Upper lobe of left lung (tissue), 6 donors: Measurements from ENCODE around the gene ATG4B. TPM values are rescaled to one million over a fixed set of nuclear protein-coding genes. Genes with fewer than 3 reads are reported as not detected.

ENCODE experiments used
- ATAC-seq, 2 donors: fragments of 200-7000 bp; cut with Tn5 transposase; one replicate each; pipeline ENCODE4 v1.9.1; 2022; ENCODE audit warnings: mild to moderate bottlenecking in 2 of 2, moderate library complexity in 2 of 2; ENCODE audit not compliant: low FRiP score in 2 of 2
- DNase-seq, 2 donors: peaks; one replicate each; pipeline ENCODE4 v3.0.0-alpha.2; 2019 to 2020
- H3K27ac ChIP-seq, 4 donors: fragments of 200-600 bp; sonication (generic); one replicate each; pipeline ENCODE4 v1.5.1; 2016 to 2019
- H3K27me3 ChIP-seq, 4 donors: fragments of 200-600 bp; sonication (generic); one replicate each; pipeline ENCODE4 v1.5.1; 2017 to 2019
- H3K36me3 ChIP-seq, 4 donors: fragments of 200-600 bp; sonication (generic); one replicate each; pipeline ENCODE4 v1.5.1; 2016 to 2019
- H3K4me1 ChIP-seq, 4 donors: fragments of 200-600 bp; sonication (generic); one replicate each; pipeline ENCODE4 v1.5.1; 2018 to 2019
- H3K4me3 ChIP-seq, 4 donors: fragments of 200-600 bp; sonication (generic); one replicate each; pipeline ENCODE4 v1.5.1; 2017 to 2019; ENCODE audit warnings: mild to moderate bottlenecking in 2 of 4, moderate library complexity in 1 of 4
- H3K9me3 ChIP-seq, 4 donors: fragments of 200-600 bp; sonication (generic); one replicate each; pipeline ENCODE4 v1.5.1; 2018 to 2019
- CTCF ChIP-seq, 6 experiments: fragments of 450-650 bp in 4 of 6; fragments of 200-600 bp in 2 of 6; sonication (generic) in 2 of 6; IDR thresholded peaks; one replicate each; pipeline ENCODE4 v1.5.1; 2016 to 2019; ENCODE audit warnings: antibody characterized with exemption in 6 of 6
- EP300 ChIP-seq, 4 donors: sonication (generic); formaldehyde crosslinking; IDR thresholded peaks; one replicate each; pipeline ENCODE4 v1.5.1; 2017; ENCODE audit warnings: antibody characterized with exemption in 4 of 4, control low read depth in 2 of 4
- POLR2A ChIP-seq, 4 donors: fragments of 450-650 bp; IDR thresholded peaks; one replicate each; pipeline ENCODE4 v1.5.1; 2016 to 2017; ENCODE audit warnings: antibody characterized with exemption in 4 of 4, mild to moderate bottlenecking in 2 of 4
- POLR2AphosphoS5 ChIP-seq, 2 donors: sonication (generic); formaldehyde crosslinking; IDR thresholded peaks; one replicate each; pipeline ENCODE4 v1.5.1; 2017; ENCODE audit warnings: antibody characterized with exemption in 2 of 2
- whole genome bisulfite sequencing, 2 donors: methylation state at CpG; one replicate each; pipeline ENCODE4 v1.1.5; 2017 to 2018; 5-methylcytosine and 5-hydroxymethylcytosine counted together
- total RNA-seq, 6 donors: library from RNA; depleted of rRNA in 4 of 6; stranded (reverse); fragments of >200 nt in 4 of 6; gene quantifications; one replicate each; pipeline versions ENCODE4 v1.1.0 to v1.2.1, GENCODE V29; 2016 to 2021
- donor health status: DM: no; HTN: no; CAD: no; lungs with moderate emphysema.
- donor health status: DM: no; HTN: yes; CAD: no; lungs with severe emphysema.

ATG4B gene
- total RNA-seq, 6 donors from 2014 or later, result 53.1 to 213 (median 68.1) TPM

- H3K36me3 ChIP-seq, result peaks cover 10 to 71% (median 58%) of the 10 kb centered on the region in 4 donors
- ATAC-seq (no peak), DNase-seq (no peak)
- no peaks in the 10 kb centered on the region for H3K27me3 ChIP-seq
- no peak overlapping the region for H3K4me3 ChIP-seq
- no peaks in the 10 kb centered on the region for H3K4me1 ChIP-seq
- H3K9me3 ChIP-seq, result peaks cover 0 to 6% (median 2%) of the 10 kb centered on the region in 4 donors
- H3K27ac ChIP-seq, result no peak overlapping the region
- WGBS, 2 donors, result 87 to 91% methylated on average over 12 of the region's 12 CpGs
- TF ChIP-seq EP300 (IDR thresholded peaks at IDR 0.05) (no peak), CTCF (IDR thresholded peaks at IDR 0.05) (no peak), POLR2A (IDR thresholded peaks at IDR 0.05) (no peak), POLR2AphosphoS5 (IDR thresholded peaks at IDR 0.05) (no peak)
These were observed 84.4 kb downstream of the ATG4B start for GRCh38 chr2:241721852-241722251.

- Histone ChIP-seq H3K9me3 (peaks cover 0 to 6% (median 2%) of the 10 kb centered on the region in 4 donors), H3K36me3 (peaks cover 10 to 65% (median 57%) of the 10 kb centered on the region in 4 donors), H3K4me1 (no peaks in the 10 kb centered on the region), H3K4me3 (no peak overlapping the region), H3K27me3 (no peaks in the 10 kb centered on the region), H3K27ac (no peak overlapping the region)
- ATAC-seq (no peak), DNase-seq (no peak)
- WGBS, 2 donors, result 97 to 98% methylated on average over 12 to 20 of the region's 21 CpGs
- no peak for TF ChIP-seq POLR2A (IDR thresholded peaks at IDR 0.05)
These were observed 85.5 kb downstream of the ATG4B start for GRCh38 chr2:241722896-241723454.

Other genes with a start within 250 kb of the ATG4B start
- gene STK25, start 129.1 kb upstream of the ATG4B start, total RNA-seq, result 100 to 1,000 TPM in 5 of 6 donors, 10 to 100 TPM in 1; 97.3 to 351 (median 134) TPM
- gene BOK, start 78.9 kb upstream of the ATG4B start, total RNA-seq, result 100 to 1,000 TPM in 1 of 6 donors, 10 to 100 TPM in 5; 42.9 to 143 (median 61.3) TPM
- gene THAP4, start 535 bp upstream of the ATG4B start, total RNA-seq, result 10 to 100 TPM; 36.6 to 85.9 (median 48.1) TPM
- 10 to 100 TPM; 10.2 to 43.0 (median 19.6) TPM for gene DTYMK, start 49.1 kb downstream of the ATG4B start, total RNA-seq
- gene ING5, start 64.3 kb downstream of the ATG4B start, total RNA-seq, result 100 to 1,000 TPM in 1 of 6 donors, 10 to 100 TPM in 5; 20.2 to 181 (median 41.5) TPM
- 100 to 1,000 TPM in 1 of 6 donors, 10 to 100 TPM in 5; 12.5 to 155 (median 35.8) TPM for gene D2HGDH, start 96.9 kb downstream of the ATG4B start, total RNA-seq
- gene GAL3ST2, start 139.1 kb downstream of the ATG4B start, total RNA-seq, result 1 to 10 TPM in 1 of 6 donors, under 1 TPM in 2, not detected in 3; 0.59 to 2.1 (median 0.91) TPM
- 1 to 10 TPM in 1 of 6 donors, not detected in 5; 2.9 TPM for gene NEU4, start 171.5 kb downstream of the ATG4B start, total RNA-seq
- 1 to 10 TPM in 2 of 6 donors, under 1 TPM in 3, not detected in 1; 0.49 to 4.2 (median 0.91) TPM for gene PDCD1, start 221.2 kb downstream of the ATG4B start, total RNA-seq
- gene RTP5, start 232.0 kb downstream of the ATG4B start, total RNA-seq, result 1 to 10 TPM in 2 of 6 donors, under 1 TPM in 3, not detected in 1; 0.14 to 2.1 (median 0.69) TPM